A549 (cell line): ENCODE data around the gene NTSR1.

Experiments
- CEBPB ChIP-seq, 2 experiments: fragments of >200 bp in 1 of 2; sonication (Bioruptor Twin) in 1 of 2; formaldehyde crosslinking in 1 of 2; IDR thresholded peaks; 2 replicates each; pipeline ENCODE4 v1.6.1; 2012 to 2016
- CHD2 ChIP-seq: fragments of 150-350 bp; IDR thresholded peaks from 2 replicates; pipeline ENCODE4 v1.6.1; 2014; ENCODE audit warnings: low read length; ENCODE audit not compliant: partially characterized antibody
- EP300 ChIP-seq, 2 experiments: fragments of >200 bp; sonication (Bioruptor Twin); formaldehyde crosslinking; IDR thresholded peaks; 2 replicates in 1 of 2; 3 replicates in 1 of 2; pipeline ENCODE4 v1.6.1; 2016 to 2017
- MAFK ChIP-seq: fragments of 450-650 bp; IDR thresholded peaks from 2 replicates; pipeline ENCODE4 v1.6.1; 2014; ENCODE audit not compliant: partially characterized antibody
- MYC ChIP-seq: IDR thresholded peaks from 2 replicates; pipeline ENCODE4 v1.6.1; 2012; ENCODE audit warnings: mild to moderate bottlenecking, inconsistent platforms, low read length, improper control_type of control experiment, borderline replicate concordance
- POLR2A ChIP-seq: IDR thresholded peaks from 2 replicates; pipeline ENCODE4 v1.6.1; 2012; ENCODE audit warnings: mild to moderate bottlenecking, low read length
- RAD21 ChIP-seq, 2 experiments: fragments of >200 bp in 1 of 2; sonication (Bioruptor Twin) in 1 of 2; formaldehyde crosslinking in 1 of 2; IDR thresholded peaks in 1 of 2; conservative IDR thresholded peaks in 1 of 2; 2 replicates in 1 of 2; 3 replicates in 1 of 2; pipeline ENCODE4 v1.6.1; 2012 to 2018; ENCODE audit warnings: inconsistent platforms in 1 of 2
- RFX5 ChIP-seq: fragments of 450-650 bp; IDR thresholded peaks from 2 replicates; pipeline ENCODE4 v1.7.1; 2014; ENCODE audit warnings: antibody characterized with exemption, mild to moderate bottlenecking, moderate library complexity
- ZFP36 ChIP-seq: fragments of 450-650 bp; IDR thresholded peaks from 2 replicates; pipeline ENCODE4 v1.6.1; 2014; ENCODE audit warnings: borderline replicate concordance; ENCODE audit not compliant: partially characterized antibody
- TF ChIP-seq, protein P1 (sequence below): fragments of >200 bp; sonication (Bioruptor Twin); formaldehyde crosslinking; IDR thresholded peaks from 3 replicates; pipeline ENCODE4 v1.5.1; 2016
- TF ChIP-seq, protein P2 (sequence below): fragments of 250-450 bp; sonication (Bioruptor Pico); IDR thresholded peaks from 2 replicates; pipeline ENCODE4 v1.5.0; 2021; ENCODE audit warnings: mild to moderate bottlenecking, moderate library complexity, borderline replicate concordance
- TF ChIP-seq, protein P3 (sequence below): IDR thresholded peaks from 2 replicates; pipeline ENCODE4 v1.6.1; 2012
- TF ChIP-seq, protein P4 (sequence below): fragments of 450-650 bp; IDR thresholded peaks from 2 replicates; pipeline ENCODE4 v1.6.1; 2014; ENCODE audit warnings: antibody characterized with exemption

DNA sequence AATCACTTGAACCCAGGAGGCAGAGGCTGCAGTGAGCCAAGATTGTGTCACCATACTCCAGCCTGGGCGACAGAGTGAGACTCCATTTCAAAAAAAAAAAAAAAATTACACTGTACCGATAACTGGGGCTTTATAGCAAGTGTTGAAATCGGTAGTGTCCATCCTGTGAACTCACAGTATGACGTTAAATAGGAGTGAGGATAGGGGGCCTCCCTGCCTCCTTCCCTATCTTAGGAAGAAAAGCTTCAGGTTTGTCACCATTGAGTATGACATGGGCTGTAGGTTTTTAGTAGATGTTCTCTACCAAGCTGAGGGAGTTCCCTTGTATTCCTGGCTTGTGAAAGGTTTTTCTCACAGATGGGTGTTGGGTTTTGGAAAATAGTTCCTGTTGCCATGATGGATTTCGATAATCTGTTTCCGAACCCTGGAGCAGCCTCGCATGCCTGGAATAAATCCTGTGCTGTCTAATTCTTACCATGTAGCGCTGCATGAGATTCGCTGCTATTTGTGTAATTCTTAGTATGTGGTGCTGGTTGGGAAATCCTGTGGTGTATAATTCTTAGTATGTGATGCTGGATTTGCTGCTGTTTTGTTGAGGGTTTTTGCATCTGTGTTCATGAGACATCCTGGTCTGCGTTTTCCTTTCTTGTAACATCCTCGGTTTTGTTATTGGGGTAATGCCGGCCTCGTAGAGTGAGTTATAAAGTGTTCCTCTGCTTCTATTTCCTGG, 23.6 kb downstream of the NTSR1 start:
- no peak for TF ChIP-seq POLR2A
- no peak for TF ChIP-seq EP300 (IDR thresholded peaks at IDR 0.05)
- TF ChIP-seq, protein P1, sequence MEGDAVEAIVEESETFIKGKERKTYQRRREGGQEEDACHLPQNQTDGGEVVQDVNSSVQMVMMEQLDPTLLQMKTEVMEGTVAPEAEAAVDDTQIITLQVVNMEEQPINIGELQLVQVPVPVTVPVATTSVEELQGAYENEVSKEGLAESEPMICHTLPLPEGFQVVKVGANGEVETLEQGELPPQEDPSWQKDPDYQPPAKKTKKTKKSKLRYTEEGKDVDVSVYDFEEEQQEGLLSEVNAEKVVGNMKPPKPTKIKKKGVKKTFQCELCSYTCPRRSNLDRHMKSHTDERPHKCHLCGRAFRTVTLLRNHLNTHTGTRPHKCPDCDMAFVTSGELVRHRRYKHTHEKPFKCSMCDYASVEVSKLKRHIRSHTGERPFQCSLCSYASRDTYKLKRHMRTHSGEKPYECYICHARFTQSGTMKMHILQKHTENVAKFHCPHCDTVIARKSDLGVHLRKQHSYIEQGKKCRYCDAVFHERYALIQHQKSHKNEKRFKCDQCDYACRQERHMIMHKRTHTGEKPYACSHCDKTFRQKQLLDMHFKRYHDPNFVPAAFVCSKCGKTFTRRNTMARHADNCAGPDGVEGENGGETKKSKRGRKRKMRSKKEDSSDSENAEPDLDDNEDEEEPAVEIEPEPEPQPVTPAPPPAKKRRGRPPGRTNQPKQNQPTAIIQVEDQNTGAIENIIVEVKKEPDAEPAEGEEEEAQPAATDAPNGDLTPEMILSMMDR = no peak
- no peak for TF ChIP-seq MAFK
- TF ChIP-seq RAD21 (conservative IDR thresholded peaks at IDR 0.05 in 1 of 2, IDR thresholded peaks at IDR 0.05 in 1 of 2) = no peak
- no peak for TF ChIP-seq RFX5
- TF ChIP-seq CEBPB (IDR thresholded peaks at IDR 0.05) = no peak
- TF ChIP-seq, protein P2, sequence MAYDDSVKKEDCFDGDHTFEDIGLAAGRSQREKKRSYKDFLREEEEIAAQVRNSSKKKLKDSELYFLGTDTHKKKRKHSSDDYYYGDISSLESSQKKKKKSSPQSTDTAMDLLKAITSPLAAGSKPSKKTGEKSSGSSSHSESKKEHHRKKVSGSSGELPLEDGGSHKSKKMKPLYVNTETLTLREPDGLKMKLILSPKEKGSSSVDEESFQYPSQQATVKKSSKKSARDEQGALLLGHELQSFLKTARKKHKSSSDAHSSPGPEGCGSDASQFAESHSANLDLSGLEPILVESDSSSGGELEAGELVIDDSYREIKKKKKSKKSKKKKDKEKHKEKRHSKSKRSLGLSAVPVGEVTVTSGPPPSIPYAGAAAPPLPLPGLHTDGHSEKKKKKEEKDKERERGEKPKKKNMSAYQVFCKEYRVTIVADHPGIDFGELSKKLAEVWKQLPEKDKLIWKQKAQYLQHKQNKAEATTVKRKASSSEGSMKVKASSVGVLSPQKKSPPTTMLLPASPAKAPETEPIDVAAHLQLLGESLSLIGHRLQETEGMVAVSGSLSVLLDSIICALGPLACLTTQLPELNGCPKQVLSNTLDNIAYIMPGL (CRISPR knock-in tag) = no peak
- TF ChIP-seq, protein P3, sequence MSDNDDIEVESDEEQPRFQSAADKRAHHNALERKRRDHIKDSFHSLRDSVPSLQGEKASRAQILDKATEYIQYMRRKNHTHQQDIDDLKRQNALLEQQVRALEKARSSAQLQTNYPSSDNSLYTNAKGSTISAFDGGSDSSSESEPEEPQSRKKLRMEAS = no peak
- TF ChIP-seq, protein P4, sequence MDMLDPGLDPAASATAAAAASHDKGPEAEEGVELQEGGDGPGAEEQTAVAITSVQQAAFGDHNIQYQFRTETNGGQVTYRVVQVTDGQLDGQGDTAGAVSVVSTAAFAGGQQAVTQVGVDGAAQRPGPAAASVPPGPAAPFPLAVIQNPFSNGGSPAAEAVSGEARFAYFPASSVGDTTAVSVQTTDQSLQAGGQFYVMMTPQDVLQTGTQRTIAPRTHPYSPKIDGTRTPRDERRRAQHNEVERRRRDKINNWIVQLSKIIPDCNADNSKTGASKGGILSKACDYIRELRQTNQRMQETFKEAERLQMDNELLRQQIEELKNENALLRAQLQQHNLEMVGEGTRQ = no peak
- no peak for TF ChIP-seq CHD2
- no peak for TF ChIP-seq MYC
- TF ChIP-seq ZFP36 = no peak
